Right ventricle myocardium superior (tissue), 1 donor: ENCODE data around the gene FEM1B. TPM values are rescaled to one million over a fixed set of nuclear protein-coding genes. Genes with fewer than 3 reads are reported as not detected.
A peak's percentile ranks its signal among the peaks of the same experiment; 100 is the strongest.

Experiments
- ATAC-seq: fragments of 200-7000 bp; cut with Tn5 transposase; one replicate; pipeline ENCODE4 v1.9.1; 2020; ENCODE audit warnings: mild to moderate bottlenecking; ENCODE audit not compliant: poor library complexity
- DNase-seq: peaks from one replicate; pipeline ENCODE4 v3.0.0-alpha.2; 2020
- intact Hi-C: fragments of 100-400 bp; cut with DNase I; formaldehyde crosslinking; loops from one replicate; pipeline ENCODE4 v1.11.2; 2022
- total RNA-seq: library from RNA; stranded (reverse); fragmentation: NEBNext Ultra II Directional; extraction: Animal tissue kit (Norgen Biotek cat#: 25700); gene quantifications from one replicate; pipeline ENCODE4 v1.2.1, GENCODE V29; 2021
- donor health status: DM: no; HTN: yes; CAD: no; lungs with severe emphysema.

The FEM1B gene
- total RNA-seq, 1 donor from 2014 or later = 40.8 TPM

DNA sequence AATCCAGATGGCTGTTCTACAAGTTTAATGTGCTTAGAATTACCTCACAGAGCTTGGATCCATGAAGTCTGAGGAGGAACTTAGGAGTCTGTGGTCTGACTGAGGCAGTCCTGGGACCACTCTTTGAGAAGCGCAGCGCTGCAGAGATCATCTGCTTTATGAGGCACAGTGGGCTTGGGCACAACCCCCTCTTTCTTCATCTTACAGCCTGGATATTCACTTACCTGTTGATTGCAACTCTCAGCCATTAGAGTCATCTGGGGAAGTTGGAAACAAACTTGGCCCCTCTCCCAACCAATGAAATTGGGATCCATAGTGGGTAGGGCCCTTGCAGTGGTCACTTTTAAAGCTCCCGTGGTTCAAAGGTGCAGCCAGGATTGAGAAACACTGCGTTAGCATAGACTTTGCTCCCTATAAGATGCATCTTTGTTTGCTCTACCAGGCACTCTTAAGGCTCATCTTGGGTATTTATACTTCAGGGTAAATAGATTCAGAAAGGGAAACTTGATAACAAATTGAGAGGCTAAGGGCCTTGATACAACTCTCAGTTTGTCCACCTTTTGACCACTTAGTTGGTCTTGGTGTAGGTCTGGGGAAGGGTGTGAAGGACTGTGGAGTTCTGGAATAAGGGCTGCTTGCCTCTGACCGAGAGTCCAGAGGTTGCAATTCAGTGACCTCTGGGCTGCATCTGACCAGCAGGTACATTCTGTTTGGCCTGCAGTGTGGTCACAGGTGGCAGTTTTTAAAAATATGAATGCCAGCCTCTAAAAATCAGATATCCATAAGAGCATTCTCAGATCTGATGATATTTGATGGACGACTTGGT is 22.8 kb downstream of the FEM1B start:
- ATAC-seq = no peak
- DNase-seq = no peak
- intact Hi-C loops = loop anchor here (10.0 kb wide), 1 partner anchor 214 kb away; no protein-coding TSS in a partner anchor

- no peak for ATAC-seq
- intact Hi-C loops = loop anchor here (10.0 kb wide), 1 partner anchor 214 kb away; no protein-coding TSS in a partner anchor
- DNase-seq = no peak
These were observed 23.8 kb downstream of the FEM1B start for GRCh38 chr15:68301301-68301700.

GRCh38 chr15:68302729-68303128 is 25.2 kb downstream of the FEM1B start:
- ATAC-seq (no peak), DNase-seq (no peak)
- intact Hi-C loops = loop anchor here (10.0 kb wide), 1 partner anchor 212 kb away; no protein-coding TSS in a partner anchor

- DNase-seq (no peak), ATAC-seq (no peak)
- intact Hi-C loops = loop anchor here (10.0 kb wide), 1 partner anchor 212 kb away; no protein-coding TSS in a partner anchor
These were observed 25.6 kb downstream of the FEM1B start for GRCh38 chr15:68303134-68303533.

- intact Hi-C loops = loop anchor here (10.0 kb wide), 1 partner anchor 211 kb away; no protein-coding TSS in a partner anchor
- no peak for ATAC-seq
- DNase-seq = no peak
These were observed 26.3 kb downstream of the FEM1B start for GRCh38 chr15:68303560-68304436.

DNA sequence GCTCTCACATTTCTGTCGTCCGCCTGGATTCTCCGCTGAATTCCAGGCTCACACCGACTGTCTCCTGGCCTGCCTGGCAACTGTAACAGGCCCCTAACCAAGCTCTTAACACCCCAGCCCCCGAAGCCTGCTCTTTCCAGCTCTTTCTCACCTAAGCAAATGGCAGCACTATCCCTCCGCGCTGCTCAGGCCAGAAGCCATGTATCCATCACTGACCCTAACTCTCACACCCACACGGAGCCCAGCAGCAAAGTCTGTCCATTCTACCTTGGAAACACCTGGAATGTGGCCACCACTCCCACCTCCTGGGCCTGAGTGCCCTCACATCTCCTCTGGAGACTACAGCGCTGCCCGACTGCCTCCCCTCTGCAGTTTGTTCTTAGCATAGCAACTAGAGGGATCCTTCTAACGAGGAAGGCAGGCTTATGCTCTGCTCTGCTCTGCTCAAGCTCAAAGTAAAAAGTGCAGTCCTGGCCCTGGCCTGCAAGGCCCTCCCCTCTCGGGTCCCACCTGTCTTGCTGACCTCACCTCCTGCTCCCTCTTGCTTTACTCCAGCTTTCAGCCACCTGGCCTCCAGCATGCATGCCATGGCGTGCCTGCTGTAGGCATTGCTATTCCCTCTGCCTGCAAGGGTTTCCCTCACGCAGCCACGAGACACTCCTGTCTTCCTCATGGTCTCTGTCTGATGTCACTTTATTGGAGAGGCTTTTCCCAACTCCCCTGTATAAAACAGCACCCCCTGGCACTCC is 27.2 kb downstream of the FEM1B start:
- intact Hi-C loops = loop anchor here (5.0 to 10.0 kb wide), 3 partner anchors 43 to 210 kb away; no protein-coding TSS in a partner anchor
- ATAC-seq (no peak), DNase-seq (no peak)

DNA sequence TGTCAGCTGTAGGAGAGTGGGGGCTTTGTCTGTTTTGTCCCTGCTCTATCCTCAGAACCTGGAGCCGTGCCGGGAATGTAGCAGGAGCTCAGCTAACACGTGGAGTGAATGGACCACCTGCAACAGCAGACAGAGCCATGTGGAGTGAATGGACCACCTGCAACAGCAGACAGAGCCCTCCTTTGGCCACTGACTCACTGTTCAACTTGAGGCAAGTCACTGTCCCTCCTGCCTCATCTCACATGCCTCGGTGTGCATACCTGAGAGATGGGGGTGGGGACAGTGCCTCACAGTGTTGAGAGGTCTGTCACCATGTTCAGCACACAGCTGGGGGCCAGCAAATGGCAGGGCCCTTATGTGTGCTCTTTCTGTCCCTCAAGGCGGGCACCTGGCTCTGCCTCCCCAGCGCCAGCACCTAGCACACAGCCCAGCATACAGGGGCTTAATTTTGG is 27.9 kb downstream of the FEM1B start:
- no peak for ATAC-seq
- no peak for DNase-seq
- intact Hi-C loops = loop anchor here (5.0 to 10.0 kb wide), 3 partner anchors 42 to 209 kb away; no protein-coding TSS in a partner anchor

- ATAC-seq (no peak), DNase-seq (no peak)
- intact Hi-C loops = loop anchor here (2.0 to 10.0 kb wide), 4 partner anchors 40 to 207 kb away; no protein-coding TSS in a partner anchor
These were observed 29.8 kb downstream of the FEM1B start for GRCh38 chr15:68307131-68307928.

- intact Hi-C loops = loop anchor here (5.0 to 10.0 kb wide), 3 partner anchors 38 to 206 kb away; no protein-coding TSS in a partner anchor
- no peak for ATAC-seq
- DNase-seq = no peak
These were observed 31.5 kb downstream of the FEM1B start for GRCh38 chr15:68309024-68309423.

DNA sequence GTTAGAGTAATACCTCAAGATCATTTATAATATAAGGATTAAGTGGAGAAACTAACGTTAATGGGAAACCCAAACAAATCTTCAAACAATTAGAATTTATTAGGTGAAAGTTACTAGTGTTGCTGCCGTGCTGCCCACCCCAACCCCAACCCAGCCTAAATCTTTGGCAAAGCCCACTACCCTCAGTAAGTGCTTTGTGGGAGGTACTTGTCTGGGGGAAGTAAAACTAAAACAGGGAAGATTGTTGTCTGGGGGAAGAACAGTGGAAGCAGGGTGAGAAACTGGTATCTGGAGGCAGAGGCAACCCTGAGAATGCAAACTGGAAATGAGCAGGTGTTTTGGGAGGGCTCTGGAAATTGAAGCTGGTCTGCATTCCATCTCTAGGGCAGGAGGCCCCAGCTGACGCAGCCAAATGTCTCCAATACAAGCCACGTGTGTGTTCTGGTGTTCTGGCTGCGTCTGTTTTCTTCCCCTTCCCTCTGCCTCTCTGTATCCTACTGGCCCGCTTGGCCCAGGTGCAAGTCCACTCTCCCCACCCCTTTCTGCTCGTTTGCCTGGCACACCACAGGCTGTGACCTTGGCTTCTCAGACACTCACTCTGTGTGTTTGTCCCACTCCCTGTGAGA is 32.7 kb downstream of the FEM1B start:
- ATAC-seq = peak; percentile 81
- intact Hi-C loops = no loop called here
- peak; percentile 70 for DNase-seq

GRCh38 chr15:68310804-68311463 is 33.4 kb downstream of the FEM1B start:
- DNase-seq = no peak
- intact Hi-C loops = no loop called here
- ATAC-seq = no peak

DNA sequence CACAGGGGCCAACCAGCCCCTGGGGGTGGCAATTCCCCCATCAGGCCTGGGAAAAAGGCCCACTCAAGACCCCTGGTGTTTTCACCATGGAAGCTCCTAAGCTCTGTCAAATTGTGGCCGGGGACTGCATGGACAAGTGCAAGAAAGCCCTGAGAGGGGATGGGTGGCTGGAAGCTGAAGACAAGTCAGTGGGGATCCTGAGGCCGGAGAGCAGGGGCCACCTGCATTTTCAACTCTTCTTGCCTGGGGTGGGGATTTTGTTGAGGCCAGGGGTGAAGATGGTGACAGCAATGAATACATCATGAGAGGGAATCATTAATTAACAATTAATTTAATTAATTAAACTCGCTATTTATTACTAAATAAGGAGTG is 33.9 kb downstream of the FEM1B start:
- DNase-seq = no peak
- no peak for ATAC-seq
- intact Hi-C loops = no loop called here

DNA sequence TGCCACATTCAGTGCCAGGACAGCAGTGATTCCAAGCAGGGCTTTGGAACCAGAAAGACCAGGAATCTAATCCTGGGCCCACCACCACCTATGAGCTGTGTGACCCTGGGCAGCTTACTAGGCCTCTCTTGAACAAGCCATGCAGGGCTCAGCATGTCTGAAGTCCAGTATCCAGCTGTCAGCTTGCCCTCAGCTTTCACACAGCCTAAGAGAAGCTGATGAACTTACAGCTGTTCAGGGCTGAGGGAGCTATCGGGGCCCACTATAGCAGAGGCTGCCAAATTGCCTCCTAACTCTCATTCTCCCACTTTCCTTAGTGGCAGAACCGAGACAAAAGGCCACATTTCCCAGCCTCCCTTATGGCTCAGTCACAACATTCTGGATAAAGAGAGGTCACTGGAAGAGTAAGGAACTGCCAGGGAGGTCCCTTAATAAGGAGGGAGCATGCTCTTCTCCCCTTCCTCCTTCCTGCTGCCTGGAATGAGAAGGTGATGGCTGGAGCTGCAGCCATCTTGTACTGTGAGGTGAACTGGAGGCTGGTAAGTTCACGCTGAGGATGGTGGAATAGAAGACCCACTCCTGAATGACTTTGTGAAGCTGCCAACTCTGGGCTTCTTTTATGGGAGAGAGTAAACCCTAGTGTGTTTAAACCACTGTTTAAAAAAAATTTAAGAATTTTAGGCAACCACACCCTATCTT is 34.5 kb downstream of the FEM1B start:
- no peak for DNase-seq
- ATAC-seq = no peak
- intact Hi-C loops = no loop called here

DNA sequence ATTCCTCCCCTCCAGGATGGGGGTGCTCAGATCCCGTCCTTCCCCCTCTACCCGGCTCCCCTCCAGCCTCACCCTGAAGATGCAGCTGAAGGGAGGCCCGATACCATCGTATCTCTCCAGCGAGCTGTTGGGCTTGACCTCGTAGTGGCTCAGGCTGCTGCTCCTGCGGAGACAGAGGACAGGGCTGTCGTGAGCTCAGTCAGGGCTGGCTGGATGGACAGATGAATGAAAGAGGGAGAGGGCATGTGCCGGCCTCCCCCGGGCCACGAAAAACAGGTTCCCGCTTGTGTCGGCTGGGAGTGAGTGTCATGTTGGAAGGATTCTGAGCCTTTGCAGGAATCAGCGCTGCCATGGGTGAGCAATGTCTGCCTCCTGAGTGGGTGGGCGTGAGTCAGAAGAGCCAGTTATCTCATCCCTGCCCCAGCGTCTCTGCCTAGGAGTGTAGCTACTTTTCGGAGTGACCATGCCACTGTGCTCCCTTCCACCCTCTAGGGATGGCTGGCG is 35.2 kb downstream of the FEM1B start:
- ATAC-seq (no peak), DNase-seq (no peak)

DNA sequence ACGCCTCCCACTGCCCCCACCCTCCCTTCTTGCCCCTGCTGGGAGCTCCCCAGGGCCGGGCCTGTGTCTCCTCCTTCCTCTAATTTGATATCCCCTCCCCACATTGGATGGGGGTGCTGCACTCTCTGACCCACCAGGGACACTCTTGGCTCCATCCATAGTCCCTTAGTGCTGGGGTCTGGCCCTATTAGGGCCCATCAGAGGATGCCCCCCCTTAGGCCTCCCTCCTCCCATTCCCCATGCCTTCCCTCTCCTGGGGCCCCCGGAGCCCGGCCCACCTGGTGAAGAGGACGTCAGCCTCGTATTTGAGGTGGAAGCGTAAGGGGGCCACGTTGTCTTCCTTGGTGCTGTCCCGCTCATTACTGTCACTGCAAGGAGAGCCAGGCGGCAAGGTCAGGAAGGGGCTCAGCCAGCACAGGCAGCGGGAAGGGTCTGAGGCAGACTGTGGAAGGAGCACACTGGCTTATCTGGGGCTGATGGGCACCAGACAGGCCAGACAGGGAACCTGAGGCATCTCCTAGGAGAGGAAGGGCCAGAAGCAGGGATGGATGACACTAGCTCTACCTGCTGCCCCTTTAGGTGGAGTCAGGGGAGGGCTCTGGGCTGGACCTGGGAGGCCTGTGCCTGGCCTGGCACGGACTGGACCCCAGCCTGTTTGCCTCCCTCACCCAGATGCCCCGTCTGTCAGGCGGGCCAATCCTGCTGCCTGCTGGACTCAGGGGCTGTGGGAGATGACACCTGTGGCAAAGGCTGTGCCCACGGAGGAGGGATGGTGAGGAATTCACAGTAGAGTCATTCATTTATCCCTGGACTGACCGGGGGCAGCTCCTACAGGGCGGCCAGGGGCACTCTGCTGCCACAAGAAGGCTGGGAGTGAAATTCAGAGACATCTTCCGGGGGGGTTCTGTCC is 36.2 kb downstream of the FEM1B start:
- DNase-seq = no peak
- intact Hi-C loops = no loop called here

More for the DNA sequence above, 35.2 kb downstream of the FEM1B start:
- intact Hi-C loops = no loop called here

More for the DNA sequence above, 36.2 kb downstream of the FEM1B start:
- no peak for ATAC-seq
